OCI-LY1 (cell line): ENCODE results near the gene EXOC6B.

Experiments used
- H2AFZ ChIP-seq: fragments of 200-600 bp; sonication (generic), shearing (Covaris generic); 2 replicates; pipeline ENCODE4 v1.6.0; 2014; ENCODE audit warnings: antibody characterized with exemption, mild to moderate bottlenecking, low read length
- H3F3A ChIP-seq: fragments of 200-600 bp; sonication (generic), shearing (Covaris generic); 2 replicates; pipeline ENCODE4 v1.6.0; 2014; ENCODE audit warnings: mild to moderate bottlenecking, antibody characterized with exemption, low read length, moderate library complexity; ENCODE audit not compliant: insufficient read depth
- H3K27ac ChIP-seq: fragments of 200-600 bp; sonication (generic); 2 replicates; pipeline ENCODE4 v1.5.1; 2014; ENCODE audit warnings: low read length, mixed run types, mild to moderate bottlenecking, low read depth; ENCODE audit not compliant: poor library complexity, severe bottlenecking
- H3K27me3 ChIP-seq: fragments of 200-600 bp; sonication (generic); 2 replicates; pipeline ENCODE4 v1.6.0; 2014; ENCODE audit warnings: antibody characterized with exemption, mild to moderate bottlenecking, low read length, moderate library complexity; ENCODE audit not compliant: insufficient read depth
- H3K36me3 ChIP-seq: fragments of 200-600 bp; sonication (generic); 2 replicates; pipeline ENCODE4 v1.6.1; 2014; ENCODE audit warnings: mild to moderate bottlenecking, antibody characterized with exemption, low read length, moderate library complexity, mixed read lengths; ENCODE audit not compliant: insufficient read depth
- H3K4me1 ChIP-seq: fragments of 200-600 bp; sonication (generic); 2 replicates; pipeline ENCODE4 v1.5.1; 2014; ENCODE audit warnings: mild to moderate bottlenecking, low read length, moderate library complexity; ENCODE audit not compliant: insufficient read depth, severe bottlenecking
- H3K4me2 ChIP-seq: fragments of 200-600 bp; sonication (generic), shearing (Covaris generic); 2 replicates; pipeline ENCODE4 v1.6.1; 2014; ENCODE audit warnings: low read length
- H3K4me3 ChIP-seq: fragments of 200-600 bp; sonication (generic); 2 replicates; pipeline ENCODE4 v1.5.1; 2014; ENCODE audit warnings: low read length, low read depth, mild to moderate bottlenecking, mixed read lengths; ENCODE audit not compliant: poor library complexity, severe bottlenecking
- H3K79me2 ChIP-seq: fragments of 200-600 bp; shearing (Covaris generic); 2 replicates; pipeline ENCODE4 v1.6.1; 2016; ENCODE audit warnings: mixed run types, low read length, mixed read lengths; ENCODE audit not compliant: insufficient read depth
- H3K9ac ChIP-seq: fragments of 200-600 bp; sonication (generic), shearing (Covaris generic); 2 replicates; pipeline ENCODE4 v1.6.1; 2014; ENCODE audit warnings: mild to moderate bottlenecking, low read length, mixed read lengths
- H3K9me2 ChIP-seq: fragments of 200-600 bp; sonication (generic), shearing (Covaris generic); 2 replicates; pipeline ENCODE4 v1.6.1; 2014; ENCODE audit warnings: low read depth, mild to moderate bottlenecking, low read length, mixed read lengths
- H3K9me3 ChIP-seq: fragments of 200-600 bp; shearing (Covaris generic); 2 replicates; pipeline ENCODE4 v1.6.1; 2014; ENCODE audit warnings: low read length, mixed read lengths
- H4K20me1 ChIP-seq: fragments of 200-600 bp; sonication (generic), shearing (Covaris generic); 2 replicates; pipeline ENCODE4 v1.6.0; 2016; ENCODE audit warnings: mild to moderate bottlenecking, low read length; ENCODE audit not compliant: insufficient read depth
- EZH2 ChIP-seq: fragments of 200-600 bp; sonication (generic), shearing (Covaris generic); IDR thresholded peaks from 2 replicates; pipeline ENCODE4 v1.8.0; 2017; ENCODE audit warnings: borderline replicate concordance, mixed run types, mild to moderate bottlenecking, antibody characterized with exemption, low read length, moderate library complexity, mixed read lengths
- TF ChIP-seq, protein P1 (sequence below): fragments of 200-600 bp; sonication (generic), shearing (Covaris generic); IDR thresholded peaks from 2 replicates; pipeline ENCODE4 v1.5.1; 2017; ENCODE audit warnings: mild to moderate bottlenecking, antibody characterized with exemption, low read length, moderate library complexity, mixed read lengths

The EXOC6B gene

DNA sequence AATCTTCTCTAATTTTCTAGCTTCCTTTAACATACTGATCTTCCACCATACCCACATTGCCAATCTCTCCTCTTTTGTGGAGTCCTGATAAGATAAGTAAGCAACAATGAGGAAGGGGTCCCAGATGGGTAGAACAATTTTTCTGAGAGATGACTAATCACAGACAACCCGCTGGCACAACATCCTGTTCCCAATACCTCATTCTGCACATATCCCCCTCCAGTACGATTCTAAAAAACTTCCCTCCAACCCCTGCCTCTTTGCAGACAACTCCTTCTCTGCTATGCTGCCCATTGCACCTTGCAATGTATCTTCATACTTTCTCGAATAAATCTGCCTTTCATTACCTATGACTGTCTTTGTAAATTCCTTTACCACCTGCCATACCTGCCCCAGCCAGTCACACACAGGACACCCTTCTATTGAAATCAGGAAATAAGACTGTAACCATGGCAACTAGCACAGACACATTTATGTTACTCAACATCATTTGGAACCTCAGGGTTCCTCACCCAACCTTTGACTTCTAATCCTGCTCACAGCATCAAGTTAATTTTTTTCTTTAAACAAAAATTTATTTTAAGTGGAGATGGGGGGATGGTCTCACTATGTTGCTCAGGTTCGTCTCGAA is 7.4 kb upstream of the EXOC6B start:
- Histone ChIP-seq H3K27me3 (no peaks in the 10 kb centered on the region), H3K4me3 (no peak overlapping the region), H3K27ac (no peak overlapping the region), H3K4me2 (no peak overlapping the region), H3F3A (no peaks in the 10 kb centered on the region), H3K4me1 (no peaks in the 10 kb centered on the region), H4K20me1 (no peaks in the 10 kb centered on the region), H3K9me2 (no peaks in the 10 kb centered on the region), H3K36me3 (no peaks in the 10 kb centered on the region), H3K9ac (no peak overlapping the region), H2AFZ (no peak overlapping the region), H3K79me2 (no peaks in the 10 kb centered on the region), H3K9me3 (no peaks in the 10 kb centered on the region)
- TF ChIP-seq, protein P1, sequence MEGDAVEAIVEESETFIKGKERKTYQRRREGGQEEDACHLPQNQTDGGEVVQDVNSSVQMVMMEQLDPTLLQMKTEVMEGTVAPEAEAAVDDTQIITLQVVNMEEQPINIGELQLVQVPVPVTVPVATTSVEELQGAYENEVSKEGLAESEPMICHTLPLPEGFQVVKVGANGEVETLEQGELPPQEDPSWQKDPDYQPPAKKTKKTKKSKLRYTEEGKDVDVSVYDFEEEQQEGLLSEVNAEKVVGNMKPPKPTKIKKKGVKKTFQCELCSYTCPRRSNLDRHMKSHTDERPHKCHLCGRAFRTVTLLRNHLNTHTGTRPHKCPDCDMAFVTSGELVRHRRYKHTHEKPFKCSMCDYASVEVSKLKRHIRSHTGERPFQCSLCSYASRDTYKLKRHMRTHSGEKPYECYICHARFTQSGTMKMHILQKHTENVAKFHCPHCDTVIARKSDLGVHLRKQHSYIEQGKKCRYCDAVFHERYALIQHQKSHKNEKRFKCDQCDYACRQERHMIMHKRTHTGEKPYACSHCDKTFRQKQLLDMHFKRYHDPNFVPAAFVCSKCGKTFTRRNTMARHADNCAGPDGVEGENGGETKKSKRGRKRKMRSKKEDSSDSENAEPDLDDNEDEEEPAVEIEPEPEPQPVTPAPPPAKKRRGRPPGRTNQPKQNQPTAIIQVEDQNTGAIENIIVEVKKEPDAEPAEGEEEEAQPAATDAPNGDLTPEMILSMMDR, result no peak
- no peak for TF ChIP-seq EZH2

DNA sequence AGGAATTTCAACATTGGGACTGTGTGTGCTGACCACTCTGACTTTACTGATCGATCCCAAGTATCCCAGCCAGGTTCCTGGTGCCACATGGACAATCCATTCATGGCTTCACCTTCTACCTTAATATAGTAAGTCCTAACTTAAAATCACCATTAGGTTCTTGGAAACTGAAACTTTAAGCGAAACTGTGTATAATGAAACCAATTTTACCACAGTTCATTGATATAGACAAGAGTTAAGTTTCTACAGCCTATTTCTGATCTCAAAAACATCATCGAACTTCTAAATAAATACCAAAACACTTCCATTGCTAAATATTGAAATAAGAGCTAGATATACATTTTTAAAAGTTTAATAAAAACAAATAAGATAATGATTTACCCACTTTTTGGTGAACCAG is 4.4 kb upstream of the EXOC6B start:
- H3K27me3 ChIP-seq, result no peaks in the 10 kb centered on the region
- no peaks in the 10 kb centered on the region for H4K20me1 ChIP-seq
- H3K36me3 ChIP-seq, result no peaks in the 10 kb centered on the region
- H3K4me1 ChIP-seq, result no peaks in the 10 kb centered on the region
- no peak overlapping the region for H2AFZ ChIP-seq
- no peak overlapping the region for H3K9ac ChIP-seq
- no peak overlapping the region for H3K4me2 ChIP-seq
- H3K9me3 ChIP-seq, result no peaks in the 10 kb centered on the region
- H3K27ac ChIP-seq, result no peak overlapping the region
- TF ChIP-seq EZH2, result no peak
- TF ChIP-seq, protein P1, result no peak
- no peaks in the 10 kb centered on the region for H3K9me2 ChIP-seq
- H3K4me3 ChIP-seq, result no peak overlapping the region
- H3K79me2 ChIP-seq, result no peaks in the 10 kb centered on the region
- no peaks in the 10 kb centered on the region for H3F3A ChIP-seq

DNA sequence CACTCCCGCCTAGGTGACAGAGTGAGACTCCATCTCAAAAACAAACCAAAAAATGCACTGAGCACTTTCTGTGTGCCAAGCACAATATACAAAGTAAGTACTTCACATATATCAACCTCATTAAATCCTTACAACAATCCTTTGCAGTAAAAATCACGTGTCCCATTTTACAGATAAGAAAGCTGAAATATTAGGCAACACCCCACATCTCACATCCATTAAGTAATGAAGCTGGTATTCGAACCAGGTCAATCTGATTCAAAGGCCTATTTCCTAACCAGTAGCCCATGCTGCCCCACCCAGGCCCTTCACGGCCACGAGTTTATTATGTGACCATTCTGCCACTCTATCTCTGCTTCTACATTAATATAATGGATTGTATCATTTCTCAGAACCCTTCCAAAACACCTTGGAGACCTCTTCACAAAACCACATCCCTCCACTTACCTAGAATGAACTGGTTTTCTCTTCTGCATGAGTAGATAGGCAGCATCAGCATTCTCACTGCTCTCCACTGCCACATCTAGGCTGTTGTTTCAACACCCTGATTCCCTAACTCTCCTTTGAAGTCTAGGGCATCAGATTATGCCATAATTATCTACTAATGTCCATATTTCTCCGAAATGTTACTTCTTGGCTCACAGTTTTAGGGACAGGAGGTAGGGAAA is 3.1 kb upstream of the EXOC6B start:
- no peaks in the 10 kb centered on the region for H3F3A ChIP-seq
- no peak overlapping the region for H2AFZ ChIP-seq
- no peaks in the 10 kb centered on the region for H3K9me3 ChIP-seq
- no peaks in the 10 kb centered on the region for H3K9me2 ChIP-seq
- H3K4me3 ChIP-seq, result no peak overlapping the region
- H3K9ac ChIP-seq, result no peak overlapping the region
- no peaks in the 10 kb centered on the region for H4K20me1 ChIP-seq
- no peak overlapping the region for H3K4me2 ChIP-seq
- no peaks in the 10 kb centered on the region for H3K36me3 ChIP-seq
- no peaks in the 10 kb centered on the region for H3K27me3 ChIP-seq
- TF ChIP-seq, protein P1, result no peak
- no peak for TF ChIP-seq EZH2
- H3K27ac ChIP-seq, result no peak overlapping the region
- H3K79me2 ChIP-seq, result no peaks in the 10 kb centered on the region
- H3K4me1 ChIP-seq, result no peaks in the 10 kb centered on the region
